Activated CD4-positive, alpha-beta T cell treated with anti-CD3 and anti-CD28 coated beads, Interleukin-2, amount 10 ng/mL, durations not matched to agents 24 days and 14 days (primary cell): ENCODE data around the gene POMGNT2. TPM values are rescaled to one million over a fixed set of nuclear protein-coding genes. Genes with fewer than 3 reads are reported as not detected.

Source experiments
- DNase-seq: peaks from one replicate; pipeline ENCODE4 v3.0.0; 2022
- H3K27ac Mint-ChIP-seq: one replicate; pipeline ENCODE4 v1.8.0; 2022; ENCODE audit warnings: mild to moderate bottlenecking, mixed read lengths
- H3K27me3 Mint-ChIP-seq: one replicate; pipeline ENCODE4 v1.8.0; 2022; ENCODE audit warnings: mixed read lengths
- H3K36me3 Mint-ChIP-seq: one replicate; pipeline ENCODE4 v1.8.0; 2022; ENCODE audit warnings: low read depth, mild to moderate bottlenecking, mixed read lengths
- H3K4me1 Mint-ChIP-seq: one replicate; pipeline ENCODE4 v1.8.0; 2021; ENCODE audit warnings: mixed read lengths
- H3K4me3 Mint-ChIP-seq: one replicate; pipeline ENCODE4 v1.8.0; 2022; ENCODE audit warnings: mild to moderate bottlenecking, moderate library complexity, mixed read lengths
- H3K9me3 Mint-ChIP-seq: one replicate; pipeline ENCODE4 v1.8.0; 2021; ENCODE audit warnings: mixed read lengths
- intact Hi-C: fragments of 100-400 bp; cut with micrococcal nuclease; formaldehyde crosslinking; loops from one replicate; pipeline ENCODE4 v1.15.1; 2023
- total RNA-seq: library from RNA; stranded (reverse); gene quantifications from 2 replicates; pipeline ENCODE4 v1.2.3, GENCODE V29; 2022

POMGNT2 gene
- total RNA-seq, result 8.3 and 8.8 TPM in 2 replicates

DNA sequence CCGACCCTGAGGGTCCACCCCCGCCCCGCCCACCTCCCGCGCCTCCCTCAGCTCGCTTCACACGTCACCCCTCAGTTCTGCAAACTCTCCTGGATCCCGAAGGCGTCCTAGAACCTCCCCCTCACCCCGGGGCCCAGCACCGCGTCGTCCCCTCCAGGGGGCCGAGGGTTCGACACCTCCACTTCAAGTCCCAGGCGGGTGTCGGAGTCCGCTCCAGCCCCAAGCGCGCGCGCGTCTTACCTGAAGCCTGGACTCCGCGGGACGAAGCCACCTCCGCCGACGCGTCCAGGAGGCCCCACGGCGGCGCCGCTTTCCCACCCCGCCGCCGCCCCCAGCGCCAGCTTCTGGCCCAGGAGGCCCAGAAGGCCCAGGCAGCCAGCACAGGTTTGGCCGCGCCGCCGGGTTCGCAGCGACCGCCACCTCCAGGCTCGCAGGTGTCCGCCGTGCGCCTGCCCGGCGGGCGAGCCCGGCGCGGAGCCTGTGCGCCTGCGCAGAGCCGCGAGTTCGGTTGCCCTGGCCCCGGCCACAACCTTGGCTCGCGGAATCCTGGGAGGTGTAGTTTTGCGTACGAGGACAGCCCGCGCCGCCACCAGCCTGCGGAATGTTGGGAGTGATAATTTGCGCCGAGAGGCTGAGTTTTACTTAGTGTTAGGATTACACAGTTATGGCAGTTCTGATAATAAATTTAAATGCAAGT is at the start of gene POMGNT2:
Gene POMGNT2 (minus strand): TSS at position 484 of the 697 bp plus-strand sequence. CDS start 24,648 bp downstream, outside the sequence.
- peaks cover 12% of the 10 kb centered on the region for H3K4me1 Mint-ChIP-seq
- H3K9me3 Mint-ChIP-seq, result peaks cover 6% of the 10 kb centered on the region
- intact Hi-C loops, result loop anchor here (5.0 kb wide), 2 partner anchors 182 to 587 kb away; partner anchors contain the start of genes ABHD5 and SNRK
- H3K27ac Mint-ChIP-seq, result no peak within 1 kb of the TSS
- H3K27me3 Mint-ChIP-seq, result no peaks in the 10 kb centered on the region
- H3K4me3 Mint-ChIP-seq, result peak within 1 kb of the TSS; percentile 80
- DNase-seq, result peak; percentile 96
- no peaks in the 10 kb centered on the region for H3K36me3 Mint-ChIP-seq

DNA sequence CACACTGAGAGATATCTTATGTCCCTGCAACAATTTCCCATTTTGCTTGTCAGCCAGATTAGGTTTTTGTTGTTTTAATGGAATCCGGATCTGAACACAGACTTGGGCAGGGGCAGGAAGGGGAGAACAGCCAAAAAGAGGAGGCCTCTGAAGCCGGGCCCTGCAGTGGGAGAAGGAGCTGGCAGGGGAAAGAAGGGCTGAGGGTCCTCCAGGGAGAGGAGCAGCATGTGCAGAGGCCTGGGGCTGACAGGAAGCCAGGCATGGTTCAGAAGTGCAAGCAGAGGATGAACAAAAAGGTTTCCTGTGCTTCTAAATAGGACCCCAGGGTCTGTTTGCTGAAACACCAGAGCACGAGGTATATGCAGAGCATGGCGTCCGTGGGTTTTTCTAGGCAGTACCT is 49.1 kb upstream of the POMGNT2 start:
- DNase-seq, result no peak

DNA sequence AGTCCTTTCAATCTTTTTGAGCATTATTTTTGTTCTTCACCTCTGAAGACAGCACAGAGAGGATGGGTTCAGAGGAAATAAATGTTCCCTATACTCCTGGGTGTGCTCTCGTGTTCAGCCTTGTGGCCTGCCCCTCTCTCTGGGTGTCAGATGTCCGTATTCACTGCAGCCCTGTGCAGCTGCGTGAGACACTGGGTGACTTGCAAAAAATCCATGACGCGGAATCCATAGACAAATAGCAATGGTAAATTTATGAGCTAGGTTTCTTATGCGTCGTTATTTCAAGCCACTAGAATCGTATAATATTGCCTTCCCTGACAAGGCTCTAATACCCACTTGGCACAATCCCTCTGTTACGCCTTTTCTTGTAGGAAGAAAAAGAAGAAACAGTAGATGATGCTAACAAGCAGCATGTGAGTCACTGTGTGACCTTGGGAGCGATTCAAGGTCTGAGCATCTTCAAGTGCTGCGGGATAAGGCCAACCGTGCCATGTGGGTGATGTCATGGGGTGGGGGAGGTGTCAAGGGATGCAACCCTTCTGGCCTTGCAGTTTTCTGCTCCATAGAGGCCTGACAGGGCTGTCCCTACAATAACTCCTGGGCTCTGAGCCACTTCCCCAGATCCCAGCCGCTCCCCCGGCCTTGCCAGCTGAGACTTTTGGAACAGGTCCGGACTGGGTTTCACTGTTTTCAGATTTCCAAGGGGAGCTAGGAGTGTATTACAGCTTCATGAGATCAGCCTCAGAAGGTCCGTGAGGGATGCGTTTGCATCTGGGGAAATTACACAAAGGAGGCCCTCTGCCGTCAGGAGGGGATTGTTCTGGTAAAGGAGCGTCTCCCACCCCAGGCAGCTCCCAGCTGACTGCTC is 47.6 kb upstream of the POMGNT2 start:
- Mint-ChIP-seq H3K36me3 (no peaks in the 10 kb centered on the region), H3K4me3 (no peak overlapping the region), H3K4me1 (peaks cover 2% of the 10 kb centered on the region), H3K27ac (no peak overlapping the region), H3K9me3 (peaks cover 7% of the 10 kb centered on the region), H3K27me3 (peaks cover 22% of the 10 kb centered on the region)
- no peak for DNase-seq
- intact Hi-C loops, result no loop called here

More for the DNA sequence above, 49.1 kb upstream of the POMGNT2 start:
- H3K9me3 Mint-ChIP-seq, result no peaks in the 10 kb centered on the region
- no peak overlapping the region for H3K27ac Mint-ChIP-seq
- intact Hi-C loops, result no loop called here
- H3K27me3 Mint-ChIP-seq, result peaks cover 16% of the 10 kb centered on the region
- H3K36me3 Mint-ChIP-seq, result no peaks in the 10 kb centered on the region
- no peak overlapping the region for H3K4me3 Mint-ChIP-seq
- H3K4me1 Mint-ChIP-seq, result peaks cover 2% of the 10 kb centered on the region

DNA sequence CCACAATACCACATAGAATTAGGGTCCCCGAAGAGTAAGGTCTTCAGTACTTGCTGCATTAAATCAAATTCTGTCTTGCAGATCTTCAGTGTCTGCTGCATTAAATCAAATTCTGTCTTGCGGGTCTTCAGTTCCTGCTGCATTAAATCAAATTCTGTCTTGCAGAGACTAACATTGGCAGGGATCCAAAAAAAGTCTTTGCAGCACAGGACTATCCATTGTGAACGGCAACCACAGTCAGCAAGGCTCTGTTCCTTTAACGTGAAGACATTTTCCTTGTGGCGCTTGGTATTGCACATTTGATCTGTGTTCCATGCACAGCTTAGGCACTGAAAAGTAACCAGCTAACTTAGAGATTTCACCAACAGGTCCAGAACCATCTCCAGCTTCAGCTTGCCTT is 46.8 kb upstream of the POMGNT2 start:
- H3K27me3 Mint-ChIP-seq, result peaks cover 21% of the 10 kb centered on the region
- H3K4me1 Mint-ChIP-seq, result peaks cover 2% of the 10 kb centered on the region
- intact Hi-C loops, result no loop called here

DNA sequence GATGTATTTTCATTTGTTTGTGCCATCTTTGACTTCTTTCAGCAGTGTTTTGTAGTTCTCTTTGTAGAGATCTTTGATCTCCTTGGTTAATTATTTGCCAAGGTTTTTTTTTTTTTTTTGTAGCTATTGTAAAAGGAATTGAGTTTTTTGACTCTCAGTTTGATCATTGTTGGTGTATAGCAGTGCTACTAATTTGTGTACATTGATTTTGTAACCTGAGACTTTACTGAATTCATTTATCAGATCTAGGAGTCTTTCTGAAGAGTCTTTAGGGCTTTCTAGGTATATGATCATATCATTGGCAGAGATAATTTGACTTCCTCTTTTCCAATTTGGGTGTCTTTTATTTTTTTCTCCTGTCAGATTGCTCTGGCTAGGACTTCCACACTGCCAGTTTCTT is 42.2 kb upstream of the POMGNT2 start:
- no peak overlapping the region for H3K4me3 Mint-ChIP-seq
- DNase-seq, result no peak
- intact Hi-C loops, result no loop called here
- H3K27me3 Mint-ChIP-seq, result peaks cover 36% of the 10 kb centered on the region
- H3K9me3 Mint-ChIP-seq, result peaks cover 17% of the 10 kb centered on the region
- H3K36me3 Mint-ChIP-seq, result no peaks in the 10 kb centered on the region
- no peaks in the 10 kb centered on the region for H3K4me1 Mint-ChIP-seq
- no peak overlapping the region for H3K27ac Mint-ChIP-seq

More for the DNA sequence above, 46.8 kb upstream of the POMGNT2 start:
- DNase-seq, result no peak
- Mint-ChIP-seq H3K9me3 (peaks cover 8% of the 10 kb centered on the region), H3K4me3 (no peak overlapping the region), H3K36me3 (no peaks in the 10 kb centered on the region), H3K27ac (no peak overlapping the region)

DNA sequence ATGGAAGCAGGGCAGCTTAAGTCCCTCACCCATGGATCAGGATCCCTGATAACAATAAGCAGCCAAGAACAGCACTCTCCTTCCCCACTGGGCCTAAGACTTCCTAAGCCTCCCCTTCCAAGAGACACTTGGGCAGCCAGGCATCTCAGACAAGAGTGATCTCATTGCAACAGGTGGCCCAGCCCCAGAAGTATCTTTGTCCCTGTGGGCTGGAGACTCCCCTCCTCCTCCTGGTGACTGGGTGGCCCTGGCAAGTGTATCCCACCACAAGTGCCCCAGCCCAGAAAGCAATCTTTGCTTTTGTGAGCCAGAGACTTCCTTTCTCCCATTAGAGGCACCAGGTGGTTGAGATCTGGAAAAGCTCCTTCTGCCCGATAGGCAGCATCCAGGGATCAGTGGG is 40.7 kb upstream of the POMGNT2 start:
- no peak overlapping the region for H3K27ac Mint-ChIP-seq
- no peaks in the 10 kb centered on the region for H3K36me3 Mint-ChIP-seq
- H3K4me1 Mint-ChIP-seq, result peaks cover 5% of the 10 kb centered on the region
- no peak for DNase-seq
- intact Hi-C loops, result no loop called here
- no peak overlapping the region for H3K4me3 Mint-ChIP-seq
- H3K9me3 Mint-ChIP-seq, result peaks cover 17% of the 10 kb centered on the region
- H3K27me3 Mint-ChIP-seq, result peaks cover 34% of the 10 kb centered on the region

DNA sequence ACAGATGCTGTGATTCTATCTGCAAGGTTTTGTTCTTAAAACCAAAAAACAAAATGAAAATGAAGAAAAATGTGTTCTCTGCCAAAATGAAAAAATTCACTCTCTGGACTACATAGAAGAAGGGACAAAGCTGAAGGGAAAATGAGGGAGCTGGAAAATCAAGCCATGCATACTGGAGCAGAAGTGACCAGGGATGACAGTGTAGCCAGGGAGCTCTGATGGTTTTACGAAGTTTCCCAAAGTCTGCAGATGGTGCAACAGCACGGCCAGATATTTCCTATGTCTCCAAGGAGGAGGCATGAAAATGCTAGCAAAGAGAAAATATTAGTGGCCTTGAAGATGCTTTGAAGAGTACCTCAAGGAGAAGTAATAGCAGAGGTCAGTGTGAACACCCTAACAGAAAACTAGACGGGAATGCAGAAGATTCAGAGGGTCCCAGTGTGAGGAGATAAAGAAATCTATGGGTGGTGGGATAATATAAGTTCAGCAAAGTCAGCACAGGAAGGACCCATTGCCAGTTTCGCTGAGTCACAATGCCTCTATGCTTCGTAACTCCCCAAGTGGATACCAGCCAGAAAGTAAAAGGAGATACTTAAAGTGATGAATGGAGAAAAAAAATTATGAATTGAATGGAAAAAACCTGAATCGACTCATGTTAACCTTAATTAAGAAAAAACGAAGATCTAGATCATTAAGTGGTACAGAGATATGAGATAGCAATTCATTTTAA is 39.0 kb upstream of the POMGNT2 start:
- no peak for DNase-seq
- H3K9me3 Mint-ChIP-seq, result peaks cover 17% of the 10 kb centered on the region
- H3K27ac Mint-ChIP-seq, result no peak overlapping the region
- H3K36me3 Mint-ChIP-seq, result no peaks in the 10 kb centered on the region
- H3K4me3 Mint-ChIP-seq, result no peak overlapping the region
- peaks cover 32% of the 10 kb centered on the region for H3K27me3 Mint-ChIP-seq
- intact Hi-C loops, result no loop called here
- H3K4me1 Mint-ChIP-seq, result peaks cover 5% of the 10 kb centered on the region

DNA sequence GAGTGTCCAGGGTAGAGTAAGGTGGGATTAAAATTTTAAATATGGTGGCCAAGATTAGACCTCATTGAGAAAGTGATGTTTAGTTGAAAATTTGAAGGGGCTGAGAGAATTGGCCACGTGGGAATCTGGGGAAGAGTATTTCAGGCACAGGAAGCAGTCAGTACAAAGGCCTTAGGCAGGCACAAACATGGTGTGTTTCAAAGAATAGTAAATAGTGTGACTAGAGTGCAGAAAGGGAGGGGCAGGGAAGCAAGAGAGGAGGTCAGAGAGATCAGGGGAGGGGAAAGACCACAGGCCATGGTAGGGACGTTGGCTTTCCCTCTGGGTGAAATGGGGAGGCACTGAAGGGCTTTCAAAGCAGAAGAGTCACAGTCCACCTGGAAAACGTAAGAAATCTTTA is 36.6 kb upstream of the POMGNT2 start:
- Mint-ChIP-seq H3K27ac (no peak overlapping the region), H3K4me1 (peaks cover 5% of the 10 kb centered on the region), H3K27me3 (peaks cover 27% of the 10 kb centered on the region), H3K36me3 (no peaks in the 10 kb centered on the region), H3K9me3 (peaks cover 8% of the 10 kb centered on the region), H3K4me3 (peak overlapping the region; percentile 14)
- no peak for DNase-seq
- intact Hi-C loops, result no loop called here

DNA sequence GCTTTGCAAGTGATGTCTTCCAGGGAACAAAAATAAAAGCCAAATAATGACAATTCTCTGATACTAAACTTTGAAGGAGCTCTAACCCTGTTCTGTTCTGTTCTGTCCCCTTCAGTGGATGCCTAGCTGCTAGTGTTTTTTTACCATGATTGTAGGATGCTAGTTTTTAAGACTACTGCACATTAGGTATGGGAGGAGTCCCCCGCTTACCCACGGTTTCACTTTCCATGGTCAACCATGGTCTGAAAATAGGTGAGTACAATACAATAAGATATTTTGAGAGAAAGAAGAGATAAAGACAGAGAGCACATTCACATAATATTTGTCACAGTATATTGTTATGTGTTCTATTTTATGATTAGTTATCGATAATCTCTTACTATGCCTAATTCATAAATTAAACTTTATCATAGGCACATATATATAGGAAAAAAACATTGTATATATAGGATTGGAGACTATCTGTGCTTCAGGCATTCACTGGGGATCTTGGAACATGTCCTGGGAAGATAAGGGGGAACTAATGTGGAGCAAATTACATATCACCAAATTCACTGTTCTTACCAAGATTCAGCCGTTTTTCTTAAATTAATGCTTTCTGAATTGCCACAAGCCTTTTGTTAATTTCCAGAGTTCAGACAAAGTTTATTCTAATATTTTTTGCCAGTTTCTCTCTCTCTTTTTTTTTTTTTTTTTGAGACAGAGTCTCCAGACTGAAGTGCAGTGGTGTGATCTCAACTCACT is 32.8 kb upstream of the POMGNT2 start:
- no peak overlapping the region for H3K27ac Mint-ChIP-seq
- H3K36me3 Mint-ChIP-seq, result no peaks in the 10 kb centered on the region
- DNase-seq, result no peak
- peaks cover 5% of the 10 kb centered on the region for H3K4me1 Mint-ChIP-seq
- no peak overlapping the region for H3K4me3 Mint-ChIP-seq
- peaks cover 15% of the 10 kb centered on the region for H3K27me3 Mint-ChIP-seq
- intact Hi-C loops, result no loop called here
- peaks cover 11% of the 10 kb centered on the region for H3K9me3 Mint-ChIP-seq

DNA sequence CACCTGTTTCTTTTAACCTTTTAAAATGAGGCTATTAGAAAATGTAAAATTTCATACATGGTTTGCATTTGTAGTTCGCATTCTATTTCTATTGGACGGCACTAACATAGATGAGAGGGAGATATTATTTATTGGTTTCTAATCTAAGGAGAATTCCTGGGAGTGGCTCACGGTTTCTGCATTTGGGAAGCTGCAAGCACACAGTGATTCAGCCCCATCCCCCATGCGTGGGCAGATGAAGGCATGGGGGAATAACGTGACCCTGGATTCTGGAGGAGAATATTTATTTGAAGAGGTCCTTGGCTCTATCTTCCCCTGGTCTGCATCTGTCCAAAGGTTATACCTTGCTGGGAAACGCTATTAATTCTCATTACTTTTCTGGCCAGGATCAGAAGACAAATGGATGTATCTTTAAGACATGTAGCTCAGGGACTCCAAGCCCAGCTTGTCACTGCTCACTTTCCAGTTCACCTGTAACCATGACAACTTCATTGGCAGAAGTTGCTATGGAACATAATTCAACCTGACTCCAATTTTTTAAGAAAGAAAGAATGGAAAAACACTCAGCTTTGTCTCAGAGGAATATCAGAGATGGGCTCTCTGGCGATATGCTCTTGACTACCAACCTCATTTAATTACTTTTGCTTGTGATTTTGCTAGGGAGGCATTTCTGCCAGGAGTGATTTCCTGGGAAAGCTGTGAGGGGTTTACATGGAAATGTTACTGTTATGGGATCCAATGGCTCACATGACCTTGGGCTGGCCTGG is 27.2 kb upstream of the POMGNT2 start:
- Mint-ChIP-seq H3K27ac (no peak overlapping the region), H3K4me3 (no peak overlapping the region), H3K36me3 (no peaks in the 10 kb centered on the region), H3K27me3 (peaks cover 5% of the 10 kb centered on the region), H3K4me1 (no peaks in the 10 kb centered on the region), H3K9me3 (peaks cover 11% of the 10 kb centered on the region)
- DNase-seq, result no peak
- intact Hi-C loops, result no loop called here

DNA sequence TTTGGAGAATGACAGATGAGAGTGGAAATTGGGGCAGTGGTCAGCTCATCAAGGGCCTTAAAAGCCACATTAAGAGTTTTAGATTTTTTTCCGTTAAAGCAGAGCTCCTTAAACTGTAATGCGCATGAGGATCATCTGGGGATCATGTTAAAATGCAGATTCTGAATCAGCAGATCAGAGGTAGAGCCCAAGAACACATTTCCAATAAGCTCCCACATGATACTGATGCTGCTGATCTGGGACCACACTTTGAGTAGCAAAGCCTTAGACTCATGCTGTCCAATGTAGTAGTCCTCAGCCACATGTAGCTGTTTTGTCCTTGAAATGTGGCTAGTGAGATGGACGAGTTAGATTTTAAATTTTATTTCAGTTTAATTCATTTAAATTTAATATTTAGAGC is 26.3 kb upstream of the POMGNT2 start:
- H3K4me1 Mint-ChIP-seq, result no peaks in the 10 kb centered on the region

DNA sequence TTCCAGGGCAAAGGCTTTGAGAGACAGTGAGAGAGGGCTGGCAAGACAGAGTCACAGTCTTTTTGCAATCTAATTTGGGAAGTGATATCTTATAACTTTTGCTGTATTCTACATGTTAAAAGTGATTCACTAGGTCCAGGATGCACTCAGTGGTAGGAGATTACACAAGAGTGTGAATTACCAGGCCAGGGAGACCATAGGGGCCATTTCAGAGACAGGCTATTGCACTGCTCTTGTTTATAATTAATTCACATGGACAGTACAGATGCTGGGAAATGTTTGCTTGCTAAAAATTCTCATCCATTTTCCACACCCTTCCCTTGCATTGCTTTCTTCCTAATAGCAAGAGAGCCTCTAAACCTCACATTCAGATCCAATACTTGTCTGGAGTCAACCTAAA is 22.6 kb upstream of the POMGNT2 start:
- Mint-ChIP-seq H3K4me1 (no peaks in the 10 kb centered on the region), H3K27ac (no peak overlapping the region), H3K9me3 (peaks cover 8% of the 10 kb centered on the region), H3K27me3 (peaks cover 12% of the 10 kb centered on the region), H3K4me3 (no peak overlapping the region), H3K36me3 (peaks cover 2% of the 10 kb centered on the region)
- DNase-seq, result no peak
- intact Hi-C loops, result no loop called here

More for the DNA sequence above, 26.3 kb upstream of the POMGNT2 start:
- Mint-ChIP-seq H3K4me3 (no peak overlapping the region), H3K36me3 (no peaks in the 10 kb centered on the region), H3K27me3 (peaks cover 3% of the 10 kb centered on the region), H3K27ac (no peak overlapping the region), H3K9me3 (peaks cover 15% of the 10 kb centered on the region)
- intact Hi-C loops, result no loop called here
- no peak for DNase-seq

DNA sequence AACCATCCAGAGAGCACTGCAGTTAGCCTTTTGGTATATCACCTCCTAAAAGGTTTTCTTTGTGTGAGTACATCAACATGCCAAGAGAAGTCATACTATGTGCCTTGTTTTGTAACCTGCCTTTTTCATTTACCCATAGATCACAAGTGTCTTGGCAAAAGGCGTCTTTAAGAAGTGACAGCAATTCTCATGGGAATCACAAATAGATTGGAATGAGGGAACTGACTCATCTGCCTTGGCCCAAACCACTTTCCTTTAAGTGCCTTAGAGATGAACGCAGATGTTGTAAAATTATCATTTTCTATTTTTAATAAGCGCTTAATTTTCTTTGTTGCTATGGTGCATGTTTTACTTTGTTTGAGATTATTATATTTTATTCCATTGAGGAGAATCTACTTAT is 20.7 kb upstream of the POMGNT2 start:
- no peak for DNase-seq
- Mint-ChIP-seq H3K4me3 (no peak overlapping the region), H3K36me3 (peaks cover 2% of the 10 kb centered on the region), H3K27me3 (peaks cover 11% of the 10 kb centered on the region), H3K4me1 (no peaks in the 10 kb centered on the region), H3K9me3 (peaks cover 10% of the 10 kb centered on the region), H3K27ac (no peak overlapping the region)
- intact Hi-C loops, result no loop called here
